HepG2 (cell line): Measurements from ENCODE around the gene MIDN. TPM values are rescaled to one million over a fixed set of nuclear protein-coding genes. Genes with fewer than 3 reads are reported as not detected.

Experiments used
- ATAC-seq: fragments of 200-7000 bp; cut with Tn5 transposase; 3 replicates; pipeline ENCODE4 v1.9.1; 2020; ENCODE audit warnings: mild to moderate bottlenecking, moderate library complexity
- BruUV-seq: library from RNA; stranded (reverse); fragments of 400-500 nt; replicated peaks from 2 replicates; lab custom pipeline; 2021; lab: Mats Ljungman, UMichigan
- CTCF ChIA-PET: fragments of 300-600 bp; formaldehyde crosslinking; extraction: SDS; loops from one replicate; lab custom pipeline; 2021; ENCODE audit warnings: low total read pairs, inconsistent platforms, low intra/inter-chr PET ratio; lab: Yijun Ruan, JAX
- POLR2A ChIA-PET: fragments of 350-600 bp; sonication (Branson Sonifier 250); formaldehyde crosslinking; loops from one replicate; lab custom pipeline; 2020; ENCODE audit warnings: antibody characterized with exemption, inconsistent platforms; lab: Yijun Ruan, JAX
- DNase-seq: peaks from one replicate; pipeline ENCODE4 v3.0.0-alpha.2; 2015; ENCODE audit warnings: low spot score
- FAIRE-seq: peaks from 3 replicates; lab custom pipeline; 2011; peaks lifted over from hg19 to GRCh38; lab: Jason Lieb, UNC
- H2AFZ ChIP-seq: one replicate; pipeline ENCODE4 v1.6.1; 2011; ENCODE audit warnings: low read length, inconsistent platforms
- H3K27ac ChIP-seq: fragments of 300-600 bp; 3 replicates; pipeline ENCODE4 v1.8.0; 2011; ENCODE audit warnings: mixed run types, mild to moderate bottlenecking, mixed read lengths, low read length, inconsistent platforms; ENCODE audit not compliant: insufficient read depth; ENCODE audit errors: extremely low read length
- H3K27me3 ChIP-seq, 2 experiments: fragments of 200-600 bp in 1 of 2; 2 replicates in 1 of 2; 3 replicates in 1 of 2; pipeline versions ENCODE4 v1.6.0 to v1.8.0; 2011; ENCODE audit warnings: low read length in 2 of 2, mild to moderate bottlenecking in 2 of 2, moderate library complexity in 2 of 2, inconsistent platforms in 1 of 2; ENCODE audit not compliant: insufficient read depth in 2 of 2, control insufficient read depth in 1 of 2
- H3K36me3 ChIP-seq, 2 experiments: fragments of 200-600 bp in 1 of 2; replicated peaks in 1 of 2; 2 replicates in 1 of 2; 3 replicates in 1 of 2; pipeline versions ENCODE4 v1.5.1 to v1.8.0; 2011; ENCODE audit warnings: low read length in 2 of 2, inconsistent platforms in 1 of 2; ENCODE audit not compliant: insufficient read depth in 2 of 2, control insufficient read depth in 1 of 2
- H3K4me1 ChIP-seq: 2 replicates; pipeline ENCODE4 v1.5.1; 2012; ENCODE audit warnings: low read length, inconsistent platforms; ENCODE audit not compliant: insufficient read depth
- H3K4me2 ChIP-seq: 2 replicates; pipeline ENCODE4 v1.6.0; 2011; ENCODE audit warnings: low read depth, low read length, inconsistent platforms
- H3K4me3 ChIP-seq, 3 experiments: fragments of 200-600 bp in 1 of 3; sonication (generic), shearing (Covaris generic) in 1 of 3; replicated peaks in 1 of 3; 2 replicates each; pipeline ENCODE4 v1.5.1; 2011 to 2016; ENCODE audit warnings: low read length in 3 of 3, inconsistent platforms in 2 of 3, low read depth in 2 of 3, mild to moderate bottlenecking in 2 of 3, control low read depth in 1 of 3, mixed read lengths in 1 of 3; ENCODE audit not compliant: insufficient read depth in 1 of 3
- H3K79me2 ChIP-seq: one replicate; pipeline ENCODE4 v1.6.1; 2011; ENCODE audit warnings: low read length, inconsistent platforms; ENCODE audit not compliant: insufficient read depth
- H3K9ac ChIP-seq: 2 replicates; pipeline ENCODE4 v1.6.0; 2011; ENCODE audit warnings: mild to moderate bottlenecking, low read depth, low read length, inconsistent platforms; ENCODE audit not compliant: insufficient read depth
- H3K9me3 ChIP-seq: 2 replicates; pipeline ENCODE4 v1.5.1; 2012; ENCODE audit warnings: mild to moderate bottlenecking, low read length
- H4K20me1 ChIP-seq: 2 replicates; pipeline ENCODE4 v1.6.0; 2011; ENCODE audit warnings: inconsistent platforms, mild to moderate bottlenecking, low read length, moderate library complexity; ENCODE audit not compliant: insufficient read depth
- HDAC6 ChIP-seq: fragments of 200-600 bp; sonication (generic); IDR thresholded peaks from 2 replicates; pipeline ENCODE4 v1.7.0; 2017; ENCODE audit warnings: mild to moderate bottlenecking, antibody characterized with exemption, low read length, low read depth
- KLF16 ChIP-seq, 2 experiments: sonication (generic) in 1 of 2; formaldehyde crosslinking in 1 of 2; IDR thresholded peaks; 2 replicates each; pipeline versions ENCODE4 v1.6.1 to v1.8.0; 2016 to 2023; ENCODE audit warnings: missing genetic modification reagents in 2 of 2, missing compliant biosample characterization in 1 of 2
- NFE2L2 ChIP-seq: fragments of 150-350 bp; IDR thresholded peaks from 2 replicates; pipeline ENCODE4 v1.6.1; 2014; ENCODE audit warnings: low read length
- NFRKB ChIP-seq: fragments of 450-650 bp; IDR thresholded peaks from 2 replicates; pipeline ENCODE4 v1.6.1; 2017
- SMAD9 ChIP-seq: sonication (generic); formaldehyde crosslinking; IDR thresholded peaks from 2 replicates; pipeline ENCODE4 v1.5.1; 2020; ENCODE audit warnings: mild to moderate bottlenecking, missing genetic modification reagents
- SP1 ChIP-seq, 2 experiments: fragments of 450-650 bp in 1 of 2; sonication (generic) in 1 of 2; formaldehyde crosslinking in 1 of 2; IDR thresholded peaks; 2 replicates each; pipeline versions ENCODE4 v1.4.0 to v1.6.1; 2016 to 2020; ENCODE audit warnings: missing genetic modification reagents in 1 of 2
- SRF ChIP-seq: IDR thresholded peaks from 2 replicates; pipeline ENCODE4 v1.6.1; 2011; ENCODE audit warnings: mild to moderate bottlenecking, low read depth, low read length, moderate library complexity
- ZBTB44 ChIP-seq: sonication (generic); formaldehyde crosslinking; IDR thresholded peaks from 2 replicates; pipeline ENCODE4 v1.4.0; 2020; ENCODE audit warnings: missing genetic modification reagents
- ZMAT3 ChIP-seq: sonication (generic); formaldehyde crosslinking; conservative IDR thresholded peaks from 2 replicates; pipeline ENCODE4 v1.7.0; 2021; ENCODE audit warnings: missing genetic modification reagents
- ZNF660 ChIP-seq: sonication (generic); formaldehyde crosslinking; IDR thresholded peaks from 2 replicates; pipeline ENCODE4 v1.5.1; 2020; ENCODE audit warnings: mild to moderate bottlenecking, low read depth, missing genetic modification reagents, borderline replicate concordance
- WGBS: methylation state at CpG from one replicate; pipeline ENCODE4 v1.1.6; 2017; ENCODE audit warnings: low lambda C conversion rate; 5-methylcytosine and 5-hydroxymethylcytosine counted together
- in situ Hi-C: cut with HindIII; loops from 2 replicates; pipeline ENCODE4 v1.10.0; 2017; ENCODE audit warnings: low pct_unique_long_range_greater_than_20kb; ENCODE audit not compliant: extremely low pct_ligation_motif_present
- intact Hi-C: fragments of 100-400 bp; cut with micrococcal nuclease; formaldehyde crosslinking; loops from one replicate; pipeline ENCODE4 v1.10.0; 2022; ENCODE audit not compliant: unreplicated experiment
- polyA plus RNA-seq, 8 experiments: library from polyadenylated mRNA; depleted of rRNA in 3 of 8; stranded (reverse) in 7 of 8; unstranded in 1 of 8; fragments of >200 nt; fragmentation: Illumina TruSeq in 4 of 8; extraction: Trizol in 4 of 8; gene quantifications; 2 replicates each; pipeline versions ENCODE4 v1.2.1 to v1.2.3, GENCODE V29; 2011 to 2016; ENCODE audit warnings: low read depth in 4 of 8, missing spikeins in 1 of 8, mixed read lengths in 1 of 8; ENCODE audit not compliant: insufficient read depth in 1 of 8
- total RNA-seq, 5 experiments: library from RNA; depleted of rRNA; stranded (reverse); fragments of >200 nt; fragmentation: Illumina TruSeq; extraction: Trizol; gene quantifications; 2 replicates each; pipeline ENCODE4 v1.2.3, GENCODE V29; 2016; ENCODE audit warnings: low read depth in 1 of 5

MIDN gene
- total and polyA plus RNA-seq, 2 of the 13 experiments (the other 11 are each of a cell fraction or from before 2014, with no cell fraction given) = 8.4 to 18.0 TPM

GRCh38 chr19:1295169-1296012 is 47.0 kb downstream of the MIDN start (continued):
- TF ChIP-seq ZMAT3 = no peak
- no peak for TF ChIP-seq SRF
- no peak for TF ChIP-seq HDAC6
- no peak for TF ChIP-seq NFE2L2
- no peak for TF ChIP-seq KLF16 (CRISPR knock-in tag; IDR thresholded peaks at IDR 0.05)
- no peak for TF ChIP-seq ZNF660 (CRISPR knock-in tag)
- TF ChIP-seq, all 625 proteins: peak for 3

- Histone ChIP-seq H3K27me3 (no peaks in the 10 kb centered on the region), H3K36me3 (peaks cover 0 to 2% of the 10 kb centered on the region in 2 experiments; a peak in 2 of 5 replicates), H3K4me2 (no peak overlapping the region), H3K9me3 (no peaks in the 10 kb centered on the region), H3K79me2 (peaks cover 8% of the 10 kb centered on the region), H3K4me3 (no peak overlapping the region), H3K27ac (no peak overlapping the region)
- ChIA-PET POLR2A (no interaction called here), CTCF (no interaction called here)
- BruUV-seq = no TSS peak
- ATAC-seq = no peak
- no peak for DNase-seq
- no peak for FAIRE-seq
- intact Hi-C loops = no loop called here
- TF ChIP-seq ZBTB44 (CRISPR knock-in tag) (no peak), SMAD9 (CRISPR knock-in tag) (no peak), SP1 (IDR thresholded peaks at IDR 0.05) (no peak), SP1 (CRISPR knock-in tag; IDR thresholded peaks at IDR 0.05) (peak; percentile 50), NFRKB (no peak)
- TF ChIP-seq, all 625 proteins: peak for 1
- H4K20me1 ChIP-seq = no peaks in the 10 kb centered on the region
- no peak overlapping the region for H2AFZ ChIP-seq
- in situ Hi-C loops = no loop called here
- H3K9ac ChIP-seq = no peak overlapping the region
- 98% methylated on average over 11 of the region's 13 CpGs for WGBS
- H3K4me1 ChIP-seq = peaks cover 19% of the 10 kb centered on the region
Measured at GRCh38 chr19:1296078-1296477, 47.7 kb downstream of the MIDN start.
